Breast epithelium (tissue), 3 donors: ENCODE data around the gene CRYBA1.

Experiments used
- POLR2A ChIP-seq: fragments of 450-650 bp; IDR thresholded peaks from one replicate; pipeline ENCODE4 v1.6.1; 2016; ENCODE audit warnings: antibody characterized with exemption, mild to moderate bottlenecking, moderate library complexity
- POLR2AphosphoS5 ChIP-seq, 3 donors: sonication (generic); formaldehyde crosslinking; IDR thresholded peaks; one replicate each; pipeline ENCODE4 v1.6.1; 2017; ENCODE audit warnings: antibody characterized with exemption in 3 of 3
- TF ChIP-seq, protein P1 (sequence below), 3 donors: fragments of 450-650 bp; IDR thresholded peaks; one replicate each; pipeline ENCODE4 v1.5.1; 2016 to 2017; ENCODE audit warnings: antibody characterized with exemption in 3 of 3, mild to moderate bottlenecking in 3 of 3, moderate library complexity in 3 of 3

DNA sequence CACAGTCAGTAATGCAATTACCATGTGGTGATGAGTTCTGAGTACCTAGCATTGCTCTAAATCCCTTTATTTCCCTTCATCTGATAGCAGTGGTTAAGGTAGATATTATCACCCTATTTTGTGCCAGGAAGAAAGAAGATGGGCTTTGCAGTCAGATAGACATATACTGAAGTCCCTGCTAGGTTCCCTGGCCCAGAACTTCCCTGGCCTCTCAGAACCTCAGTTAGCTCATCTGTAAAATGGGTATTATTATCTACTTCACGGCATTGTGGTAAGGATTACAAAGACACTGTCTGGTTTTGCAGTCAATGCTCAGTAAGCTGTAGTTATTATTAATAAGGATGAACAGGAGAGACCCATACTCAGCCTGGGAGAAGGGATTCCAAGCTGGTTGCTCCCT lies 4.6 kb upstream of the CRYBA1 start:
- TF ChIP-seq POLR2AphosphoS5 (IDR thresholded peaks at IDR 0.05) (no peak), POLR2A (no peak)
- TF ChIP-seq, protein P1, sequence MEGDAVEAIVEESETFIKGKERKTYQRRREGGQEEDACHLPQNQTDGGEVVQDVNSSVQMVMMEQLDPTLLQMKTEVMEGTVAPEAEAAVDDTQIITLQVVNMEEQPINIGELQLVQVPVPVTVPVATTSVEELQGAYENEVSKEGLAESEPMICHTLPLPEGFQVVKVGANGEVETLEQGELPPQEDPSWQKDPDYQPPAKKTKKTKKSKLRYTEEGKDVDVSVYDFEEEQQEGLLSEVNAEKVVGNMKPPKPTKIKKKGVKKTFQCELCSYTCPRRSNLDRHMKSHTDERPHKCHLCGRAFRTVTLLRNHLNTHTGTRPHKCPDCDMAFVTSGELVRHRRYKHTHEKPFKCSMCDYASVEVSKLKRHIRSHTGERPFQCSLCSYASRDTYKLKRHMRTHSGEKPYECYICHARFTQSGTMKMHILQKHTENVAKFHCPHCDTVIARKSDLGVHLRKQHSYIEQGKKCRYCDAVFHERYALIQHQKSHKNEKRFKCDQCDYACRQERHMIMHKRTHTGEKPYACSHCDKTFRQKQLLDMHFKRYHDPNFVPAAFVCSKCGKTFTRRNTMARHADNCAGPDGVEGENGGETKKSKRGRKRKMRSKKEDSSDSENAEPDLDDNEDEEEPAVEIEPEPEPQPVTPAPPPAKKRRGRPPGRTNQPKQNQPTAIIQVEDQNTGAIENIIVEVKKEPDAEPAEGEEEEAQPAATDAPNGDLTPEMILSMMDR (IDR thresholded peaks at IDR 0.05), result no peak
